ENCODE results near the gene ST3GAL3. TPM values are rescaled to one million over a fixed set of nuclear protein-coding genes. Genes with fewer than 3 reads are reported as not detected.
"Not testable (repeated sequence)": the region's sequence is repeated elsewhere in the genome, so short reads cannot be mapped to it uniquely, and the experiment has no call there.

ST3GAL3 gene
- total RNA-seq, 1 experiment from 2014 or later = 8.6 TPM

DNA sequence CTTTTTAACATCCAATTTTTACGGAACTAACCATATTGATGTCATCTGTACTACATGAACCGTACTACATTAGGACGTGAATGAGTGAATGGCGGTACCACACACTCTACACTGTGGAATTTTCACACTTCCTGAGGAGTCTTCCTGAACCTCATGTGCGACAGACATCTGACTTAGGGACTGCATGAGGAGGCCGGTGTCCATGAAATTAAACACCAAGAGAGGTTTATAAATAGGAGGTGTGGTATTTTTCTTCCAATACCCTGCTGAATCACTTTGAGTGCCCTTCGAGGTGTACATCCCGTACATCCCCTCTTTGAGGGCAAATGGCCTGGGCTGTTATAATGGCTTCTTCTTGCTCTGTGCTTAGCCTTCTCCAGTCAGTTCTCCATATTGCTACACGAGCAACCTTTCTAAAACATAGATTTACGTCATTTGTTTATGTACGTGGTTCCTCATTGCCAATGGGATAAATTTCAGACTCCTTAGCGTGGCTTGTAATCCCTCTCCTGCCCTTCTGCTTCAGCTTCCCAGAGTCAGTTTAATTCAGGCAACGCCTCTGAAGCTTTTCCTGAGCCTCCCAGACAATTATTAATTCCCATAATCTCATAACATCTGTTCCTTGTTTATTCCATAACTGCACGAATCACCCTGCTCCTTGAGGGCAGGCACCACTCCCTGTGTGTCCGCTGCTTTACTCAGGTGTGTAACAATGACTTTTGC lies 9.4 kb downstream of the ST3GAL3 start (continued):
- no peak for TF ChIP-seq ESRRA (CRISPR knock-in tag; IDR thresholded peaks at IDR 0.05; ENCODE audit: borderline replicate concordance)

DNA sequence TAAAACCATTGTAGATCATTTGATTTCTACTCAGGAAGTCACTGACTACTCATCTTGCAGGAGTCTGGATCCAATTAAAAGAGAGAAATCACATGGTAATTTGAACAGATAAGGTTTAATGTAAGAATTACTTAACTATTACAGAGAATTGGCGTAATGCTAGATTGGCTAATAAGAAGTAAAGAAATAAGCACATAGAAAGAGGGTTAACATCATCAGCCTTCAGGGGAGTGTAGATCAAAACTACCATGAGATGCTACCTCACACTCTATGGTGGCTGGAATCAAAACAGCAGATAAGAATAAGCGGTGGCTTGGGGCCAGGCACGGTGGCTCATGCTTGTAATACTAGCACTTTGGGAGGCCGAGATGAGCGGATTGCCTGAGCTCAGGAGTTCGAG lies 11.7 kb downstream of the ST3GAL3 start:
- TF ChIP-seq, protein P1, sequence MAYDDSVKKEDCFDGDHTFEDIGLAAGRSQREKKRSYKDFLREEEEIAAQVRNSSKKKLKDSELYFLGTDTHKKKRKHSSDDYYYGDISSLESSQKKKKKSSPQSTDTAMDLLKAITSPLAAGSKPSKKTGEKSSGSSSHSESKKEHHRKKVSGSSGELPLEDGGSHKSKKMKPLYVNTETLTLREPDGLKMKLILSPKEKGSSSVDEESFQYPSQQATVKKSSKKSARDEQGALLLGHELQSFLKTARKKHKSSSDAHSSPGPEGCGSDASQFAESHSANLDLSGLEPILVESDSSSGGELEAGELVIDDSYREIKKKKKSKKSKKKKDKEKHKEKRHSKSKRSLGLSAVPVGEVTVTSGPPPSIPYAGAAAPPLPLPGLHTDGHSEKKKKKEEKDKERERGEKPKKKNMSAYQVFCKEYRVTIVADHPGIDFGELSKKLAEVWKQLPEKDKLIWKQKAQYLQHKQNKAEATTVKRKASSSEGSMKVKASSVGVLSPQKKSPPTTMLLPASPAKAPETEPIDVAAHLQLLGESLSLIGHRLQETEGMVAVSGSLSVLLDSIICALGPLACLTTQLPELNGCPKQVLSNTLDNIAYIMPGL (CRISPR knock-in tag; IDR thresholded peaks at IDR 0.05) = no peak
- TF ChIP-seq TP53 (CRISPR knock-in tag; IDR thresholded peaks at IDR 0.05) = no peak
- no peak for TF ChIP-seq CREM (CRISPR knock-in tag; IDR thresholded peaks at IDR 0.05)
- TF ChIP-seq, protein P2, sequence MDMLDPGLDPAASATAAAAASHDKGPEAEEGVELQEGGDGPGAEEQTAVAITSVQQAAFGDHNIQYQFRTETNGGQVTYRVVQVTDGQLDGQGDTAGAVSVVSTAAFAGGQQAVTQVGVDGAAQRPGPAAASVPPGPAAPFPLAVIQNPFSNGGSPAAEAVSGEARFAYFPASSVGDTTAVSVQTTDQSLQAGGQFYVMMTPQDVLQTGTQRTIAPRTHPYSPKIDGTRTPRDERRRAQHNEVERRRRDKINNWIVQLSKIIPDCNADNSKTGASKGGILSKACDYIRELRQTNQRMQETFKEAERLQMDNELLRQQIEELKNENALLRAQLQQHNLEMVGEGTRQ (CRISPR knock-in tag; IDR thresholded peaks at IDR 0.05) = no peak
- no peak for TF ChIP-seq NR1H2 (CRISPR knock-in tag; IDR thresholded peaks at IDR 0.05)
- TF ChIP-seq SOX15 (CRISPR knock-in tag; IDR thresholded peaks at IDR 0.05) = no peak
- TF ChIP-seq, protein P3, sequence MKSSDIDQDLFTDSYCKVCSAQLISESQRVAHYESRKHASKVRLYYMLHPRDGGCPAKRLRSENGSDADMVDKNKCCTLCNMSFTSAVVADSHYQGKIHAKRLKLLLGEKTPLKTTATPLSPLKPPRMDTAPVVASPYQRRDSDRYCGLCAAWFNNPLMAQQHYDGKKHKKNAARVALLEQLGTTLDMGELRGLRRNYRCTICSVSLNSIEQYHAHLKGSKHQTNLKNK (CRISPR knock-in tag; IDR thresholded peaks at IDR 0.05) = no peak
- TF ChIP-seq SP1 (CRISPR knock-in tag; conservative IDR thresholded peaks at IDR 0.05) = no peak
- TF ChIP-seq, protein P4, sequence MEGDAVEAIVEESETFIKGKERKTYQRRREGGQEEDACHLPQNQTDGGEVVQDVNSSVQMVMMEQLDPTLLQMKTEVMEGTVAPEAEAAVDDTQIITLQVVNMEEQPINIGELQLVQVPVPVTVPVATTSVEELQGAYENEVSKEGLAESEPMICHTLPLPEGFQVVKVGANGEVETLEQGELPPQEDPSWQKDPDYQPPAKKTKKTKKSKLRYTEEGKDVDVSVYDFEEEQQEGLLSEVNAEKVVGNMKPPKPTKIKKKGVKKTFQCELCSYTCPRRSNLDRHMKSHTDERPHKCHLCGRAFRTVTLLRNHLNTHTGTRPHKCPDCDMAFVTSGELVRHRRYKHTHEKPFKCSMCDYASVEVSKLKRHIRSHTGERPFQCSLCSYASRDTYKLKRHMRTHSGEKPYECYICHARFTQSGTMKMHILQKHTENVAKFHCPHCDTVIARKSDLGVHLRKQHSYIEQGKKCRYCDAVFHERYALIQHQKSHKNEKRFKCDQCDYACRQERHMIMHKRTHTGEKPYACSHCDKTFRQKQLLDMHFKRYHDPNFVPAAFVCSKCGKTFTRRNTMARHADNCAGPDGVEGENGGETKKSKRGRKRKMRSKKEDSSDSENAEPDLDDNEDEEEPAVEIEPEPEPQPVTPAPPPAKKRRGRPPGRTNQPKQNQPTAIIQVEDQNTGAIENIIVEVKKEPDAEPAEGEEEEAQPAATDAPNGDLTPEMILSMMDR (IDR thresholded peaks at IDR 0.05) = no peak
- no peak for TF ChIP-seq ZNF396 (CRISPR knock-in tag; IDR thresholded peaks at IDR 0.05; ENCODE audit: borderline replicate concordance)
- no peak for TF ChIP-seq TCF7 (CRISPR knock-in tag; IDR thresholded peaks at IDR 0.05; ENCODE audit: low read depth)
- TF ChIP-seq, protein P5, sequence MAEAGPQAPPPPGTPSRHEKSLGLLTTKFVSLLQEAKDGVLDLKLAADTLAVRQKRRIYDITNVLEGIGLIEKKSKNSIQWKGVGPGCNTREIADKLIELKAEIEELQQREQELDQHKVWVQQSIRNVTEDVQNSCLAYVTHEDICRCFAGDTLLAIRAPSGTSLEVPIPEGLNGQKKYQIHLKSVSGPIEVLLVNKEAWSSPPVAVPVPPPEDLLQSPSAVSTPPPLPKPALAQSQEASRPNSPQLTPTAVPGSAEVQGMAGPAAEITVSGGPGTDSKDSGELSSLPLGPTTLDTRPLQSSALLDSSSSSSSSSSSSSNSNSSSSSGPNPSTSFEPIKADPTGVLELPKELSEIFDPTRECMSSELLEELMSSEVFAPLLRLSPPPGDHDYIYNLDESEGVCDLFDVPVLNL (CRISPR knock-in tag; IDR thresholded peaks at IDR 0.05; ENCODE audit: borderline replicate concordance, low read depth) = no peak
- TF ChIP-seq, protein P6, sequence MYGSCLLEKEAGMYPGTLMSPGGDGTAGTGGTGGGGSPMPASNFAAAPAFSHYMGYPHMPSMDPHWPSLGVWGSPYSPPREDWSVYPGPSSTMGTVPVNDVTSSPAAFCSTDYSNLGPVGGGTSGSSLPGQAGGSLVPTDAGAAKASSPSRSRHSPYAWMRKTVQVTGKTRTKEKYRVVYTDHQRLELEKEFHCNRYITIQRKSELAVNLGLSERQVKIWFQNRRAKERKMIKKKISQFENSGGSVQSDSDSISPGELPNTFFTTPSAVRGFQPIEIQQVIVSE (CRISPR knock-in tag; IDR thresholded peaks at IDR 0.05; ENCODE audit: borderline replicate concordance) = no peak
- no peak for TF ChIP-seq FOXP1 (CRISPR knock-in tag; IDR thresholded peaks at IDR 0.05; ENCODE audit: borderline replicate concordance)
- no peak for TF ChIP-seq KAT7 (CRISPR knock-in tag; IDR thresholded peaks at IDR 0.05; ENCODE audit: borderline replicate concordance)
- no peak for TF ChIP-seq ZNF671 (CRISPR knock-in tag; IDR thresholded peaks at IDR 0.05)
- TF ChIP-seq, protein P7, sequence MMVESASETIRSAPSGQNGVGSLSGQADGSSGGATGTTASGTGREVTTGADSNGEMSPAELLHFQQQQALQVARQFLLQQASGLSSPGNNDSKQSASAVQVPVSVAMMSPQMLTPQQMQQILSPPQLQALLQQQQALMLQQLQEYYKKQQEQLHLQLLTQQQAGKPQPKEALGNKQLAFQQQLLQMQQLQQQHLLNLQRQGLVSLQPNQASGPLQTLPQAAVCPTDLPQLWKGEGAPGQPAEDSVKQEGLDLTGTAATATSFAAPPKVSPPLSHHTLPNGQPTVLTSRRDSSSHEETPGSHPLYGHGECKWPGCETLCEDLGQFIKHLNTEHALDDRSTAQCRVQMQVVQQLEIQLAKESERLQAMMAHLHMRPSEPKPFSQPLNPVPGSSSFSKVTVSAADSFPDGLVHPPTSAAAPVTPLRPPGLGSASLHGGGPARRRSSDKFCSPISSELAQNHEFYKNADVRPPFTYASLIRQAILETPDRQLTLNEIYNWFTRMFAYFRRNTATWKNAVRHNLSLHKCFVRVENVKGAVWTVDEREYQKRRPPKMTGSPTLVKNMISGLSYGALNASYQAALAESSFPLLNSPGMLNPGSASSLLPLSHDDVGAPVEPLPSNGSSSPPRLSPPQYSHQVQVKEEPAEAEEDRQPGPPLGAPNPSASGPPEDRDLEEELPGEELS (CRISPR knock-in tag; IDR thresholded peaks at IDR 0.05) = no peak
- no peak for TF ChIP-seq JUN (CRISPR knock-in tag; IDR thresholded peaks at IDR 0.05)
- TF ChIP-seq MXD4 (CRISPR knock-in tag; IDR thresholded peaks at IDR 0.05; ENCODE audit: borderline replicate concordance) = no peak
- no peak for TF ChIP-seq OVOL2 (CRISPR knock-in tag; IDR thresholded peaks at IDR 0.05; ENCODE audit: borderline replicate concordance)
- peaks cover 7% of the 10 kb centered on the region for H3K4me1 Mint-ChIP-seq
- ATAC-seq = no peak
- H3K36me3 Mint-ChIP-seq = no peaks in the 10 kb centered on the region
- H3K27me3 Mint-ChIP-seq (ENCODE audit: low read depth) = no peaks in the 10 kb centered on the region
- peak overlapping the region; percentile 12; the same call in 1 of the 2 replicates for H3K27ac Mint-ChIP-seq
- no peak overlapping the region for H3K4me3 Mint-ChIP-seq
- no peaks in the 10 kb centered on the region for H3K9me3 Mint-ChIP-seq
- CTCF ChIA-PET = interaction anchor here (0.6 to 1.1 kb wide), 2 partner anchors 66 to 322 kb away, joined by 3 read pairs; no protein-coding TSS in a partner anchor
- no peak for DNase-seq (ENCODE audit: low spot score)
- POLR2A ChIA-PET = no interaction called here

DNA sequence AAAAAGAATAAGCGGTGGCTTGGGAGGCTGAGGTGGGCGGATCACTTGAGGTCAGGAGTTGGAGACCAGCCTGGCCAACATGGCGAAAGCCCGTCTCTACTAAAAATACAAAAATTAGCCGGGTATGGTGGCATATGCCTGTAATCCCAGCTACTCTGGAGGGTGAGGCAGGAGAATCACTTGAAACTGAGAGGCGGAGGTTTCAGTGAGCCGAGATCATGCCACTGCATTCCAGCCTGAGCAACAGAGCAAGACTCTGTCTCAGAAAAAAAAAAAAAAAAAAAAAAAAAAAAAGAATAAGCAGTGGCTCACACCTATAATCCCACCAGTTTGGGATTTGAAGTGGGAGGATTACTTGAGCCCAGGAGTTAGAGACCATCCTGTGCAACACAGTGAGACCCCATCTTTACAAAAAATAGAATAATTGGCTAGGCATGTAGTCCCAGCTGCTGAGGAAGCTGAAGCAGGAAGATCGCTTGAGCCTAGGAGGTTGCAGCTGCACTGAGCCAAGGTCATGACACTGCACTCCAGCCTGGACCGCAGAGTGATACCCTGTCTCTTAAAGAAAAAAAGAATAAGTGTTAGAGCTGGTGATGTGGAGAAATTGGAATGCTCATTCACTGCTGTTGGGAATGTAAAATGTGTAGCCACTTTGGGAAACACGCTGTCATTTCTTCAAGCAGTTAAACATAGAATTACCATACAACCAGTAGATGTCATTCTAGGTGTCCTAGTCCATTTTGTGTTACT lies 12.5 kb downstream of the ST3GAL3 start:
- H3K27ac Mint-ChIP-seq; H3K4me3 Mint-ChIP-seq; DNase-seq (ENCODE audit: low spot score); POLR2A ChIA-PET; H3K27me3 Mint-ChIP-seq (ENCODE audit: low read depth); H3K9me3 Mint-ChIP-seq; H3K4me1 Mint-ChIP-seq; ATAC-seq; H3K36me3 Mint-ChIP-seq: not testable (repeated sequence)
- CTCF ChIA-PET = interaction anchor here (0.6 to 1.1 kb wide), 3 partner anchors 67 to 321 kb away, joined by 3 read pairs; no protein-coding TSS in a partner anchor

Measured in WTC11 (cell line).